Calu3 (cell line): ENCODE results near the gene CEP128. TPM values are rescaled to one million over a fixed set of nuclear protein-coding genes. Genes with fewer than 3 reads are reported as not detected.

Experiments used
- BruUV-seq: library from RNA; stranded (reverse); fragments of 400-500 nt; replicated peaks from 2 replicates; lab custom pipeline; 2021; lab: Mats Ljungman, UMichigan
- CTCF ChIA-PET: fragments of 300-600 bp; sonication (Branson Sonifier 250); formaldehyde crosslinking; loops from one replicate; lab custom pipeline; 2022; ENCODE audit warnings: antibody characterized with exemption; lab: Charles Lee
- DNase-seq: peaks from one replicate; pipeline ENCODE4 v3.0.0; 2022
- H3K27ac Mint-ChIP-seq: one replicate; pipeline ENCODE4 v1.8.0; 2022; ENCODE audit warnings: mixed read lengths; ENCODE audit not compliant: unreplicated experiment
- H3K27me3 Mint-ChIP-seq: one replicate; pipeline ENCODE4 v1.8.0; 2022; ENCODE audit warnings: mixed read lengths; ENCODE audit not compliant: unreplicated experiment
- H3K36me3 Mint-ChIP-seq: one replicate; pipeline ENCODE4 v1.8.0; 2022; ENCODE audit warnings: mild to moderate bottlenecking, moderate library complexity, mixed read lengths; ENCODE audit not compliant: insufficient read depth, unreplicated experiment
- H3K4me1 Mint-ChIP-seq: one replicate; pipeline ENCODE4 v1.8.0; 2022; ENCODE audit warnings: mild to moderate bottlenecking, low read depth, mixed read lengths; ENCODE audit not compliant: unreplicated experiment
- H3K4me3 Mint-ChIP-seq: one replicate; pipeline ENCODE4 v1.8.0; 2022; ENCODE audit warnings: mild to moderate bottlenecking, low read depth, moderate library complexity, mixed read lengths; ENCODE audit not compliant: unreplicated experiment
- H3K9me3 Mint-ChIP-seq: one replicate; pipeline ENCODE4 v1.8.0; 2022; ENCODE audit warnings: low read depth, mixed read lengths; ENCODE audit not compliant: unreplicated experiment
- intact Hi-C: fragments of 100-400 bp; cut with micrococcal nuclease; formaldehyde crosslinking; loops from one replicate; pipeline ENCODE4 v1.10.0; 2022; ENCODE audit not compliant: unreplicated experiment
- total RNA-seq: library from RNA; stranded (reverse); gene quantifications from 2 replicates; pipeline ENCODE4 v1.2.3, GENCODE V29; 2022
- TF ChIP-seq, protein P1 (sequence below): fragments of 200-600 bp; IDR thresholded peaks from one replicate; pipeline ENCODE4 v1.8.0; 2022; ENCODE audit warnings: antibody characterized with exemption; ENCODE audit not compliant: unreplicated experiment

Gene CEP128
- total RNA-seq, 1 experiment from 2014 or later = 22.9 TPM

DNA sequence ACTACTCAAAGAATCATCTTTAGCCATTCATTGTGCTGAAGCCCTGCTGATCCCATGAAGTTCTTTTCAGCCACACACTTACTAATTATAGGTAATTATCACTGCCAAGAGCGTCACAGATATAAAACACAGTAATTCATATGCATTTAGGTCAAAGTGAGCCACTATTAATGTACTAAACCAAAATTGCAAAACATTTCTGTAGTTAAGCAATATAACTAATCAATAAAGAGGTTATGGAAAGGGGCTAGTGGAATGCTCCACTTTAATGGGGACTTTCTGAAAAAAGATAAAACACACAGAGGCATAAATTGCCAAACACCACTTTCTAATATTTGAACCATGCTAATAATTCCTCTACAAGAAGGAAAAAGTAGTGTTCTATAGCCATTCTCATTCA is 6.8 kb upstream of the CEP128 start:
- Mint-ChIP-seq H3K36me3 (no peaks in the 10 kb centered on the region), H3K27me3 (peaks cover 76% of the 10 kb centered on the region), H3K27ac (no peak overlapping the region), H3K4me1 (no peaks in the 10 kb centered on the region), H3K4me3 (no peak overlapping the region), H3K9me3 (no peaks in the 10 kb centered on the region)
- DNase-seq = no peak
- TF ChIP-seq, protein P1, sequence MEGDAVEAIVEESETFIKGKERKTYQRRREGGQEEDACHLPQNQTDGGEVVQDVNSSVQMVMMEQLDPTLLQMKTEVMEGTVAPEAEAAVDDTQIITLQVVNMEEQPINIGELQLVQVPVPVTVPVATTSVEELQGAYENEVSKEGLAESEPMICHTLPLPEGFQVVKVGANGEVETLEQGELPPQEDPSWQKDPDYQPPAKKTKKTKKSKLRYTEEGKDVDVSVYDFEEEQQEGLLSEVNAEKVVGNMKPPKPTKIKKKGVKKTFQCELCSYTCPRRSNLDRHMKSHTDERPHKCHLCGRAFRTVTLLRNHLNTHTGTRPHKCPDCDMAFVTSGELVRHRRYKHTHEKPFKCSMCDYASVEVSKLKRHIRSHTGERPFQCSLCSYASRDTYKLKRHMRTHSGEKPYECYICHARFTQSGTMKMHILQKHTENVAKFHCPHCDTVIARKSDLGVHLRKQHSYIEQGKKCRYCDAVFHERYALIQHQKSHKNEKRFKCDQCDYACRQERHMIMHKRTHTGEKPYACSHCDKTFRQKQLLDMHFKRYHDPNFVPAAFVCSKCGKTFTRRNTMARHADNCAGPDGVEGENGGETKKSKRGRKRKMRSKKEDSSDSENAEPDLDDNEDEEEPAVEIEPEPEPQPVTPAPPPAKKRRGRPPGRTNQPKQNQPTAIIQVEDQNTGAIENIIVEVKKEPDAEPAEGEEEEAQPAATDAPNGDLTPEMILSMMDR = no peak
- intact Hi-C loops = no loop called here
- no TSS peak for BruUV-seq
- CTCF ChIA-PET = no interaction called here

DNA sequence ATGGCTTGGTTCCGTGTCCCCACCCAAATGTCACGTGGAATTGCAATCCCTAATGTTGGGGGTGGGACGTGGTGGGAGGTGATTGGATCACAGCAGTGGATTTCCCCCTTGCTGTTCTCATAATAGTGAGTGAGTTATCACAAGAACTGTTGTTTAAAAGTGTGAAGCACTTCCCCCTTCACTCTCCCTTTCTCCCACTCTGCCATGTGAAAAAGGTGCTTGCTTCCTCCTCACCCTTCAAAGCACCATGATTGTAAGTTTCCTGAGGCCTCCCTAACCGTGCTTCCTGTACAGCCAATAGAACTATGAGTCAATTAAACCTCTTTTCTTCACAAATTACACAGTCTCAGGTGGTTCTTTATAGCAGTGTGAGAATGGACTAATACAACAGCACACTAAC is 5.3 kb upstream of the CEP128 start:
- no peaks in the 10 kb centered on the region for H3K9me3 Mint-ChIP-seq

DNA sequence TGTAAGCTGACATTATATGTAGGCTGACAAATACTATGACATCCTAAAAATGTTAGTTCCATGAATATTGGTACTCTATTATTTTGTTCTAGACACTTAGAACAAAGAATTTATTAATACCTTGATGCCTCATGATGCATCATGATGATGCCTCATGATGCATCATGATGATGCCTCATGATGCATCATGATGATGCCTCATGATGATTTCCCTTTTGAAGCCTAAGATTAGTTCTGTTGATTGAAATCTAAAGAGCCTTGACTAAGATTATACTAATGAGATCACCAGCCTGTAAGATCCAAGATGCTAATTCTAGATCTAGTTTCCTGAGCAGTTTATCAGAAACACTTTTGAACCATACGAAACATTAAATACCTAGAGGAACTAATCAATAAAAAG is 4.6 kb upstream of the CEP128 start:
- DNase-seq = no peak
- Mint-ChIP-seq H3K4me1 (peaks cover 9% of the 10 kb centered on the region), H3K4me3 (no peak overlapping the region), H3K36me3 (peaks cover 9% of the 10 kb centered on the region), H3K27me3 (peaks cover 63% of the 10 kb centered on the region), H3K9me3 (no peaks in the 10 kb centered on the region), H3K27ac (no peak overlapping the region)
- TF ChIP-seq, protein P1 = no peak
- no TSS peak for BruUV-seq
- CTCF ChIA-PET = no interaction called here
- intact Hi-C loops = no loop called here

More for the DNA sequence above, 5.3 kb upstream of the CEP128 start:
- Mint-ChIP-seq H3K4me1 (peaks cover 9% of the 10 kb centered on the region), H3K27ac (no peak overlapping the region), H3K36me3 (peaks cover 3% of the 10 kb centered on the region), H3K27me3 (peaks cover 69% of the 10 kb centered on the region), H3K4me3 (no peak overlapping the region)
- no peak for DNase-seq
- CTCF ChIA-PET = no interaction called here
- TF ChIP-seq, protein P1 = no peak
- intact Hi-C loops = no loop called here
- BruUV-seq = no TSS peak

DNA sequence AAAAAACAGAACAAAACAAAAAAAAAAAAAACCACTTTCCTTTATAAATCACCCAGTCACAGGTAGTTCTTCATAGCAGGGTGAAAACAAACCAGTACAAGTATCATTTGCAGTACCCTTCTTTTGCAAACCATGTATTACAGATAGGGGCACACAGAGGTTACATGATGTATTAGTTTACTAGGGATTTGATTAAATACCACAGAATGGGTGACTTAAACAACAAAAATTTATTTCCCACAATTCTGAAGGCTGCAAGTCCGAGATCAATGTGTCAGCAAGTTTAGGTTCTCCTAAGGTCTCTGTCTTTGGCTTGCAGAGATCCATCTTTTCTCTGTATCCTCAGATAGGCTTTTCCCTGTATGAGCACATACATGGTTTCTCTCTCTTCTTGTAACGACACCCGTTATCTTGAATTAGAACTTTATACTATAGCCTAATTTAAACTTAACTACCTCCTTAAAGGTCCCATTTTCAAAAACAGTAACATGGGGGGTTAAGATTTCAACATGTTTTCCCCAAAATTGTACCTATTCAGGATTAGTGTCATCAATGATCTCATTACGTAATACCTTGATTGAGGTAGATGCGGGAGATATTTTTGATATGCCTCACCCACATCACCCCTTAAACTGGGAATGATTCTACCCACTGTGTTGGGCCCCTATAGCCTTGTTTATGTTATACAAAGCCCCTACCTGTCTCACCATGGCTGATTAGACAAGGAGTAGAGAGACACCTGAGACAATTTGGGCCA is 3.5 kb upstream of the CEP128 start:
- DNase-seq = no peak
- peaks cover 14% of the 10 kb centered on the region for H3K36me3 Mint-ChIP-seq
- H3K4me3 Mint-ChIP-seq = no peak overlapping the region
- peaks cover 51% of the 10 kb centered on the region for H3K27me3 Mint-ChIP-seq
- CTCF ChIA-PET = interaction anchor here (0.7 kb wide), 1 partner anchor 845 kb away, joined by 3 read pairs; no protein-coding TSS in a partner anchor
- no TSS peak for BruUV-seq
- intact Hi-C loops = no loop called here
- H3K9me3 Mint-ChIP-seq = no peaks in the 10 kb centered on the region
- H3K4me1 Mint-ChIP-seq = peaks cover 9% of the 10 kb centered on the region
- TF ChIP-seq, protein P1 = no peak
- H3K27ac Mint-ChIP-seq = no peak overlapping the region
